Measurements from ENCODE around the gene FBXO9.

Gene FBXO9

DNA sequence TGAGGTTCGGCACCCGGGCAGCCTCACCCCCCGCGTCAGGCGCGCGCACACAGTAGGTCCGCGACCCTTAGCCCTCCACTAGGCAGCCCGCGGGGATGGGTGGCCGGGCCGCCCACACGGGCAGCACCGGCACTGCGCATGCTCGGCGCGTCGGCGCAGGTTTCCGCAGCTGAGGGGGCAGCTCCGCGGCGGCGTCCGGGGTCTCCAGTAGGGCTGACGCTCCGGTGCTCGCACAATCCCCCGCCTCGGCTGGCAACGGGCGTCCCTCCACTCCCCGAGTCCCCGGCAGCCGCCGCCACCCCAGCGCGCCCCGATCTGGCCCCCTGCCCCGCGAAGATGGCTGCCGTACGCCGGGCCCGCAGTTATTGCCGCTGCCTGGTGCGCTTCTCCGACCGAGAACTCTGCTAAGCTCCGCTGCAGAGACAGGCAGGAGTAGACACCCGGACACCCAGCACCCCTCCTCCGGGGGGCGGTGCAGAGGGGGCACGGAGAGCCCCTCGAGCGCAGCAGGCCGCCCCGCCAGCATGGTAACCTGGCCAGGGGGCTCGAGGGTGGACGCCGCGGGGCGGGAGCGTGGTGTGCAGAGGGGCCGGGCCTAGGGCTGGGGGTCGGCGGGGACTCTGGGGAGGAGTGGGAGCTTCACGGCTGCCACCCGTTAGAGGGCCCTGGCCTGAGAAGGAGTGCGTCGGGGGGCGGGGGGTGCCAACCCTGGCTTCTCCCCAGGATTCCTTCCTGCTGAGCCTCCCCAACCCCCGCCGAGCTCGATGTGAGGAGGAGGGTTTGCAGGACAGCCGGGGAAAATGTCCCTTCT is at the start of gene FBXO9:
FBXO9 (plus strand) TSS at position 139 of the 811 bp plus-strand sequence; CDS start at position 525, 386 bp downstream.
- DNase-seq (ENCODE audit: low read depth, low spot score): no peak

DNA sequence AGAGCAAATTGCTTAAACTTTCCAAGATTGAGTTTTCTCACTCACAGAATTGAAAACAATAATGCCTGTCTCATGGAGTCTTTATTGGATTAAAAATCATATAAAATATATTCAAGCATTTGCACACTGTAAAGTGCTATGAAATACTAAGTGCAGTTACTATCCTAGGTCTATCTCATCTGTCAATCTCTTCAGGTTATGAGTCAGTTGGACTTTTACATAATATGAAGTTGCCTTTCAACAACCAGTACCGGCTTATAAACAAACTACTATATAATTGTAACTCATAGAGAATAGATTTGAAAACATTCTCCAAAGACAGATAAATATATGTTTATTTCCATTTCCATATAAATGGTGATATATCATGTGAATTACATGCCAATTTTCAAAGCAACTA is 49.7 kb upstream of the FBXO9 start:
- no peak for DNase-seq (ENCODE audit: low read depth, low spot score)

DNA sequence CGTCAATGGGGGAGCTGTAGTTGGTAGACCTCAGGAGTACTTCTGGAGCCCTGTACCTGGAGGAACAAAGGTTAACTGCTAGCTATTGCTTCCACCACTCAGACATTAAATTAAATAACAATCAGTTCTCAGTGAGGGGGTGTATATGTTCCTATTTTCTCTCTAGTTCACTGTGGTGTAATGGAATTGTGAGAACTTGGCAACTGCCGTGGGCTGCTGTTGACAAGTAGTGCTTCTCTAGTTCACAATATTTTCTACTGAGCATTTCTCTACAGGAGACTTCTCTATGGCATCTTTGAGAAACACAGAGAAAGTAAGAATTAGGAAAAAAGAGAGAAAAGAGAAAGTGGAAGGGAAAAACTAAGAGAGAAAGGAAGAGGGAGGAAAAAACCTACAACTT is 46.8 kb upstream of the FBXO9 start:
- DNase-seq (ENCODE audit: low read depth, low spot score): no peak

DNA sequence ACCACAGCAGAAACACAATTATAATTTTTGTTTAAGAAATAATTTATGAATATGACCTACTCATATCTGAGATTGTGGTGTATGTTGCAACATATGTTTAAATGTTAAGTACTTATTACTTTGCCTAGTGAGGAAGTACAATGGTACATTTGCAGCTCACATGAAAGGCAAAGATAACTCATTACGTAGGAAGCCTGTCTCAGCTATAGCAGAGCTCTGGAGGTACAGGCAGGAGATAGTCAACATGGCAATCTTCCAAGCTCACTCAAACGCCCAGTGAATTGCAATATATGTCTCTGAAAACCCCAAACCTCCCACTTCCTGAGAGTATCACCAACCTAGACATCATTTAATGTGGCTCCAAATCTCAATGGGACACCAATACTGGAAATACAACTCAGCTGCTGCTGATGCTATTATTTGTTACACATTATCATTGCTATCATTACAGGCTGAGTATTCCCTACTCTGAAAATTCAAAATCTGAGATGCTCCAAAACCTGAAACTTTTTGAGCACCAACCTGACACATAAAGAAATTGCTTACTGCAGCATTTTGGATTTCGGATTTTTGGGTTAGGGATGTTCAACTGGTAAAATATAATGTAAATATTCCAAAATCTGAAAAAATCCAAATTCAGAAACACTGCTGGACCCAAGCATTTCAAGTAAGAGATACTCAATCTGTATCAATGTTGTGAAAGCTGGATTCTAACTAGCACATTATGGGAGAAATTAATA is 45.0 kb upstream of the FBXO9 start:
- no peak for DNase-seq (ENCODE audit: low read depth, low spot score)

DNA sequence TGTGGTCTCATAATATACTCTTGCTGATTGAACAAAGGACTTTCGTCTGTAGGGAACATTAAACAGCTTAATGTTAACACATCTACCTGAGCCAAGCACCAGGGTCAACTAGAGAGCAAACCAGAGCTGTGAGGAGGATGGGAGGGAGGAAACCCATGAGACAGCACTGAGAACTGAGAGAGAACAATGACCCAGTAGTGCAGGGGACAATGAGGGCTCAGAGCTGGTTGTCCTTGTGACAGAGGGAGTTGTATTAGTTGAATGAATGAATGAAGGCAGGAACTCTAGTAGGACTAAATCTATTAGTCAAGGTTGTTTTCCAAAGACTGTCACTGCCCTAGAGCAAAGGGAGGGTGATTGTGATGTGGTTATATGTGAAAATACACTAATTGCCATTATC is 41.9 kb upstream of the FBXO9 start:
- no peak for DNase-seq (ENCODE audit: low read depth, low spot score)

DNA sequence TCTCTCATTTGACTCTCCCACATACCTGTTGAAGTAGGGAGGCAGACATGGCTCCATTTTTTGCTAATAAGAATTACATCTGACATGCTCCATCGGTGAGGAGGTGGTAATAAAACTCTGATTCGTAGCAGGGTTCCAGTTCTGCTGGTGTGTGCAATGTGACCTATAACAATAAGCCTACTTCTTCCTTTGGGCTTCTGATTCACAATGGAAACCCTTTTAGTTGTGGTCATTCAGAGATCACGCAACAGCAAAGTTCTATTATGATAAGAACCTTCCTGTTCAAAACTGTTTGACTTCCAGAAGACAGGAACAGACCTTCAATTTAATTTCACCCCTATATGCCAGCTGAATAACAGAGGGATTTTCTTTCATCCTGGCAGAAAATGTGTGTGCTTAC is 38.7 kb upstream of the FBXO9 start:
- no peak for DNase-seq (ENCODE audit: low read depth, low spot score)

DNA sequence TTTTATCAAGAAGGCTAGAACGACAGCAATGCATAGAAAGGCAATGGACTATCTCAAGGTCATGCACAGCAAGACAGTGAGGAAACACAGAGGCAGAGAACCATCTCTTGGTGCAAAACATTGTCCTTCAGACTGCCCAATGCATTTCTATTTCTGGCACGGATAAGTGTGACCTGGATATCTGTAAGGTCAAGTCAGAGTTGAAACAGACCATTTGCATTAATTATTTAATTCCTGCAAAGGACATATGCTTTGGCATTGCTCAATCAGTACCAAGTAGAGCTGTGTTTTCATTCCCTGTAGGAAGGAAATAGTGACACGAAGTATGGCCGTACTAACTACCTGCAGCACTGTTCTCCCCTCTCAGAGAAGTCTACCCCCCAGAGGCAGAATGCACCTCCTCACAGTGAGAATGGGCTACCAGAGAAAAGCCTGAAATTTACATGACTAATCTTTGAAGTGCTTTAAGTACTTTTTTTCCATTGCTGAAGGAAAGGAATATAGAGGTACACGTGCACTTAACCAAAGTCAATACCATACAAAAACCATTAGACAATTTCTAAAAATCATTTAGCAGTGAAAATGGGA is 38.0 kb upstream of the FBXO9 start:
- DNase-seq (ENCODE audit: low read depth, low spot score): no peak

DNA sequence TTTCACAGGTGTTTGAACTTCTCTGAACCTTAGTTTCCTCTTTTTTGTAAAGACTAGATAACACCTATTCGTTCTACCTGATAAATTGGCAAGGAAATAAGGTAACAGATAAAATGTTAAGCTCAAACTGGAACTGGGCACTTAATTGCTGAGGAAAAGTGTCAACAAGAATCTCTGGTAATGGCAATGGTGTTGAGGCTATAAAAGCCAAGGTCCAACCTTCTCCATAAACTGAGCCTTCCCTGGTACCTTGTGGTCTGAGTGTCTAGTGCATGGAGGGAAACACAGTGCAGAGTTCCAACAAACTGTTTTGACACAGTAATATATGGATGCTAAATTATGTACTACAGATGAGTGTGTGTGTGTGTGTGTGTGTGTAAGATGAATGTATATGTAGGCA is 36.7 kb upstream of the FBXO9 start:
- DNase-seq (ENCODE audit: low read depth, low spot score): no peak

DNA sequence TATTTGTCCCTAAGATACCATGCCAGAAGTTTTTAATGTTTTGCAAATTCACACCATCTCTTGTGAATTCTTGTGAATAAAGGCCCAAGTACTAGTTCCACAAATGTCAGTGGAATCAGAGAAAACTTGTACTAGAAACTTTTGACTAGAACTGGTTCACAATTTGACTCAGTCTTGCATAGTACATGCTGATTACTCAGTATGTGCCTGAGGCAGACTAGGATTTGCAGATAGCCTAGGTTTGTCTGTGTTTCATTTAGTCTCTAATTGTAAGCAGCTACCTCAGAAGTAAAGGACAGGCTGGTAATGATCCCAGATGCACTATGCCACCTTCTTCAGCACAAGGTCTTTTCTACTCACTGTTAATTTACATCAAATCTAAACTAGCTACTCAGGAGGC is 35.9 kb upstream of the FBXO9 start:
- no peak for DNase-seq (ENCODE audit: low read depth, low spot score)

DNA sequence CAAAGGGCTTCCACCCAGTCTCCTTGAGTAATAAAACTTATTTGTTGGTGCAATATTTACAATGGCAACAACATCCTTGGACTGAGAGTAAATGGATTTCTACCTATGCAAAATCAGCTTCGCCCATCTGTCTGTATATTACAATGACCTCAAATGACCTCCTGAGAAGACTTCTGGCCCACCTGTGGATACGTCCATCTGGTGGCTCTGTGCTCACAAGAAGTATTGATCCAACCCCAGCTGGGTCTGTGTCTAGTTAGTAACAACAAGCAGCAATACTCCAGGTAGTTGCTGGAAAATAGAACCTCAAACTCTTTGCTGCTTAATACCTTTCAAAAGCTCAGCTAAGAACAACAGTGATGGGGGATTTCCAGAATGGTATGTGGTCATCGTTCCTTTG is 35.4 kb upstream of the FBXO9 start:
- DNase-seq (ENCODE audit: low read depth, low spot score): no peak

DNA sequence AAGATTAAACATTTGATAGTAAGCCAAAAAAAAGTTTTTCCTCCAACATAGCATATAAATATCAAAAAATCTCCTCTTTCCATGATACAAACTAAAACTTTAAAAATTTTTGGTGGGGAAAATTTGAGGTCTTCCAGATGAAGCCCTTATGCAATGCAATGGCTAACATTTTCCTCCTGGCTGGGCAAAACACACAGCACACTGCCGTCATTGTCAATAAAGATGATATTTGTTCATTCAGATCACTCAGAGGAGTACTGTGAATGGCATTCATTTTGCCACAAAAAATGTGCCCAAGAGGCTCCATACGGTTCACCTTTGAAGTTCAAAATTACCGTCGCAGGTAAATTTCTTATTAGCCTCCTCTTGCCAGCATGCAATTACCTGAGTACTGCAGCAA is 33.9 kb upstream of the FBXO9 start:
- no peak for DNase-seq (ENCODE audit: low read depth, low spot score)

DNA sequence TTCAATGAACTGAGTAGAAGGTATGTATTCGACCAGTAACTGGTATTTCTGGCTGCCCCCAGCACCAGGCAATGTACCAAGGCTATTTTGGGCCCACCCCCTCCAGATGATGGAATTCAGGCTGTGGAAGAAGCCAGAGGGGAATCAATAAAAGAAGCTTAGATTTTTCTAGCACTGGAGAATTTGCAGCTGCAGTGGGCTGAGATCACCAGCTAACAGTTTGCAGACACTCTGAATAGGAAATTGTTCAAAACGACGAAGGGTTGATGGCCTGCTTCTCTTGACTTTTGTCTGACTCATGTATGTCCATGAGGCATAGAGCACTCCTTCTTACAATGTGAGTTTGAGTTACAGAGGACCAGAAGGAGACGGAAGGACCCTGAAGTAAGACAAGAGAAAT is 32.4 kb upstream of the FBXO9 start:
- no peak for DNase-seq (ENCODE audit: low read depth, low spot score)

DNA sequence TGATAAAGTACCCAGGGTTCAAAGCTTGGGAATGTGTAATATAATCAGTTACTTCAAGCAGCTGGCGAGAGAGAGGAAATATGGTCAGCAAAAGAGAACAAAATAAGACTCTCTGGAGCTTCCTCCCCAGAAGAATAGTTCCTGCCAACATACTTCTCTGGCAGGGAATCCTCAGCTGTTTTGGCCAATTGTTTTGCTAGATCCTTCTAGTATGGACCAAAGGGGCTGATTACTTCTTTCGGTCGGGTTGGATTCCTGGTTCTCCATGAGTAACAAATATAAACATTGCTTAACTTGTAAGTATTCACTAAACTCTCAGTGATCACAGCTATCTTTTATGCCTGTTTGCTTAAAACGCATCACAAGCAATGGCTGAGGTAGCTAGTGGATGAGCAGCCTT is 31.4 kb upstream of the FBXO9 start:
- no peak for DNase-seq (ENCODE audit: low read depth, low spot score)

DNA sequence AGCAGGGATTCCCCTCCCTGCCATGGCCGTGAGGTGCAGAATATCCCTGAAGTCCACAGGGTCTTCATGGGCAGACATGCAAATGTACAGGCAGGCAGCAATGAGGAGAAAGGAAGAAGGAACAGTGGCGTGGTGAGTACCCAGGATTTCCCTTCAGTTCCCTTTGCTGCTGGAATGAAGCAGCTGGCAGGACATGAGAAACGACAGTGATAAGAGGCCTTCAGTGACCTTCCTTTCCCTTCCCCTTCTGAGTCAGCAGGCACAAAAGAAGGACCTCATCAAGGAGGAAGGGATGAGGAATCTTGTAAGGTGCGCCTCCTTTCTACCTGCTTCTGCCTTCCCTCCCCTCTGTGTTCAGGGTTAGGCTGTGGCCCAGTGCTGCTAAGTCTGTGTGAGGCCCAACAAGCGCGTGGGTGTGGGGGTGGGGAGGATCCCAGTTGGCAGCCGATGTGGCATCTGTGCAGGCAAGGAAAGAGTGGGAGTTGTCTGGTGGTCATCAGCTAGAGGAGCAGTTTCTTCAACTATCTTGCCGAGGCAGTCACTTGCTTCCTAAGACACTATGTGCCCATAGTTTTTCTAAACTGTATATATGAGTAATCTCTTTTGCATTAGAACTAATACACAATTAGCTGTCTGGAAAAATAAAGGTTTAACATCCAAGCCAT is 29.5 kb upstream of the FBXO9 start:
- no peak for DNase-seq (ENCODE audit: low read depth, low spot score)

DNA sequence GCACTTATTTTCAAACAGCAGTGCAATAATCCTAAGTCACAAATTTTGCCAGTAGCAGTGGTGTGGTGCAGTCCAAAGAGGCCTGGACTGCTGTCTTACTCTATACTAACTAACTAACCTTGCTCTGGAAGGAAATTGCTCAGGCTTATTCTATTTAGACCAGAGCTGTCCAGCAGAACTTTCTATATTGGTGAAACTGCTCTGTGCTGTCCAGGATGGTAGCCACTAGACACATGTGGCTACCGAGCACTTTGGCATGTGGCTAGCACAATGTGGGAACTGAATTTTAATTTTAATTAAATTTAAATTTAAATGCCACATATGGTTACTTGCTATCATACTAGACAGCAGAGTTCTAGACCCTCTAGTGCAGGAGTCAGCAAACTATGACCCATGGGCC is 27.1 kb upstream of the FBXO9 start:
- DNase-seq (ENCODE audit: low read depth, low spot score): no peak

DNA sequence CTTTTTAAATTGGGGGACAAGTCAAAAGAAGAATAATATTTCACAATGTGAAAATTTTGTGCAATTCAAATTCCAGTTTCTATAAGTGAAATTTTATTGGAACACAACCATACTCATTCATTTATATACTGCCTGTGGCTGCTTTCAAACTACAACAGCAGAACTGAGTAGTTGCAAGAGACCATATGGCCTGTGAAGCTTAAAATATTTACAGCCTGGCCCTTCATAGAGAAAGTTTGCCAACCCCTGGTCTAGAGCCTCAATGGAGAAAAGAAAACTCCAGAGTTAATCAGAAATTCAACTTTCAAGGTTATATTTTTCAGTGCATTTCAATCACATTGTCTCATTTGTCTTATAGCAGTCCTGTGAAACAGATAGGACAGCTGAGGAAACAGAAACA is 26.6 kb upstream of the FBXO9 start:
- DNase-seq (ENCODE audit: low read depth, low spot score): no peak

DNA sequence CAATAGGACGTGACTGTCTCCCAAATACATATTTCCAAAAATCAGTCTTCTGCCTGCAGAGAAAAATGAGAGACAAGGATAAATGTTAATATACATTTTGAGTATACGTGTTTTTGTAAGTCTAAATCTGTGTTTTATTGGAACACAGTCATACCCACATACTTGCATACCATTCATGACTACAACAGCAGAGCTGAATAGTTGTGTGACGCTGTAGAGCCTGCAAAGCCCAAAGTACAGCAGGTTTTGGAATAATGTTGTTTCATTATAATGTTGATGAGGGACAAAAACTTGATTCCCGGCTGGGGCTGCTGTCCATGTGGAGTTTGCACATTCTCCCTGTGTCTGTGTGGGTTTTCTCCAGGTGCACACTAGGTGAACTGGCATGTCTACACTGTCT is 23.8 kb upstream of the FBXO9 start:
- no peak for DNase-seq (ENCODE audit: low read depth, low spot score)

DNA sequence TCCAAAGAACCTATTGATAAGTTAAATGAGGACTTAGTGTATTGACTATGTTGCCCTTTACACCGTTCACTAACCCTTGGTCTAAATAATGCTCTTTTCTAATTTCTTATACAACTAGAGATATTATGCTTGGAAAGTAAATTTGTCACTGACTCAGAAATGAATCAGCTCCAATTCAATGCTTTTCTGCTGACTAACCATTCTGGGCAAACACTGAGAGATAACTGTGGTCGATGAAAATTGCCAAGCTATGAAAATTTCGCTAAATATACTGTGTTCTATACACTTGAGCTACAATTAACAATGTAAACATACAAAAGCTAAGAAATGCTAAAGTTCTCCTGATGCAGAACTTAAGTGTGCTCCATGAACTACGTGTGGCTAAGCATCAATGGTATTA is 23.1 kb upstream of the FBXO9 start:
- no peak for DNase-seq (ENCODE audit: low read depth, low spot score)

DNA sequence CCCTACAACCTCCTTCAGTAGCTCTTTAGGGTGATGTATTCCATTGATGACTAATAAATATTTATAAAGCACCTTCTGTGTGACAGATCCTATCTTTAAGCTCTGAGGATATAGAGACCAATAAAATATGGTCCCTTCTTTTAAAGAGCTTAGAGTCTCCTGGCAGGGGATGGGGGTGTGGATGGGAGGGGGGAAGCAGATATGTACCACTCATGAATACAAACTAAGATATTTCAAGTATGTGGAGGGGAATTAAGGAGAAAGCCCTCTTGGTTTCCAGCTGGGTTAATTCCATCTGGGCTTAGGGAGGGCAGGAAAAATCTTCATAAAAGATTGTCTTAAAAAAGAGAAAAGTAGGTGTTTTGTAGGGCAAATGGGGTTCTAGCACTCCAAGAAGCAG is 21.6 kb upstream of the FBXO9 start:
- no peak for DNase-seq (ENCODE audit: low read depth, low spot score)

DNA sequence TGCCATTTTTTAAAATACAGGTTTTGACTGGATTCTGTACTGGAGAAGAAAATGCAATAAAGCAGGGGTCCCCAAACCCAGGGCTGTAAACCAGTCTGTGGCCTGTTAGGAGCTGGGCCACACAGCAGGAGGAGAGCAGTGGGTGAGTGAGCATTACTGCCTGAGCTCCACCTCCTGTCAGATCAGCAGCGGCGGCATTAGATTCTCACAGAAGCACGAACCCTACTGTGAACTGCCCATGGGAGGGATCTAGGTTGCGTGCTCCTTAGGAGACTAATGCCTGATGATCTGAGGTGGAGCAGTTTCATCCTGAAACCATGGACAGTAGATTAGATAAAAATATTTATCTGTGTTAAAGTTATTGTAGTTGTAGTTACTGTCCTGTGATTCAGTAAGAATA is 21.1 kb upstream of the FBXO9 start:
- DNase-seq (ENCODE audit: low read depth, low spot score): no peak

DNA sequence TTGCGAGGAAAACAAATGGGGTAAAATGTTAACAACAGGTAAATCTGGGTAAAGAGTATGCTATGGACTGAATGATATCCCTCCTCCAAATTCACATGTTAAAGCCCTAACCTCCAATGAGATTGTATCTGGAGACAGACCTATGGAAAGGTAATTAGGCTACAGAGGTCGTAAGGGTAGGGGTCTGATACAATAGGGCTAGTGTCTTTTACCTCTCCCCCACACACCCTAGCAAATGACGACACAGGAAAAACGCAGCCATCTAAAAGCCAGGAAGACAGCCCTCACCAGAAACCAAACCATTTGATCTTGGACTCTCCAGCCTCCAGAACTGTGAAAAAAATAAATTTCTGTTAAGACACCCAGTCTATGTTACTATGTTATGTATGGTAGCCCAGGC is 20.6 kb upstream of the FBXO9 start:
- no peak for DNase-seq (ENCODE audit: low read depth, low spot score)

DNA sequence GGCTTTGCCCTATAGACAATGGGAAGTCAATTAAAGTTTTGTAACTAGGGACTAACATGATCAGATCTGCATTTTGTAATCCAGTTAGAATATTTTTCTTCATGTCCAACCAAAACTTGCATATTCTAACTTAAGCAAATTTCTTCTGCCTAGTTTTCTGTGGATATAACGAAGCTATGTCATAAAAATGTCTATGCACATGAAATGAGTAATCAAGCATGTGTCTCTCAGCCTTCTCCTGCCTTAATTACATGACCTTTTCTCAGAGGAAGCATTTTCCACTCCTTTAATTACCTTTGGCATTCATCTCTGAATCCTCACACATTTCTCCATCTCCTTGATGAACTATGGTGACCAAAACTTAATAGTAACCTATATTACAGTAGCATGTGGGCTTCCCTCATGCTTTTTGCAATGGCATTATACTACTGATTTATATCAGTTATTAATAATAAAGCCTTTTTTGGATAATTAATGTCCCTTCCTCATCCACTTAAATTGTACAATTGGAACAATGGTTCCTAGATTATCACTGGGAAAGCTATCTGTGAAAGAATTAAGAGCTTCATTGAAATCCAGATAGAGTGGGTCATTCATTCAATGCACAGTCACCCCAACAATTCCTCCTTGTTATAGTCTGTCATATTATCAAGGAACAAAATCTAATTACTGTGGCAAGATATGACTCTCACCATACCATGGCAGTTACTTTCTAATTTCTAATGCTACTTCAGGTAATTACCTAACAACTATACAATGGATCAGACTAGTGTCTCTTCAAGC is 19.1 kb upstream of the FBXO9 start:
- no peak for DNase-seq (ENCODE audit: low read depth, low spot score)

Measured in smooth muscle cell of the brain vasculature (primary cell).